ENCODE measurements around the gene CILP2. TPM values are rescaled to one million over a fixed set of nuclear protein-coding genes. Genes with fewer than 3 reads are reported as not detected.

Gene CILP2
- total RNA-seq, 3 donors from 2014 or later = 0.15 to 0.66 (median 0.16) TPM

GRCh38 chr19:19595171-19595701 lies 57.2 kb downstream of the CILP2 start:
- DNase-seq (ENCODE audit: low spot score in 2 of 2) = peak in 1 of 2 donors; percentile 31
- H3K27ac ChIP-seq = peak overlapping the region; percentile 34 to 74
- no peaks in the 10 kb centered on the region for H3K27me3 ChIP-seq
- no peak overlapping the region for H3K4me3 ChIP-seq
- no peaks in the 10 kb centered on the region for H3K9me3 ChIP-seq
- TF ChIP-seq CTCF (IDR thresholded peaks at IDR 0.05) = no peak
- peak in 1 of 3 donors; percentile 19 for TF ChIP-seq POLR2AphosphoS5 (IDR thresholded peaks at IDR 0.05)
- no peaks in the 10 kb centered on the region for H3K36me3 ChIP-seq
- H3K4me1 ChIP-seq = peaks cover 6 to 7% of the 10 kb centered on the region in 2 donors
- intact Hi-C loops (cut with DNase I; ENCODE audit: low total_unique reads) = loop anchor here (10.0 kb wide), 1 partner anchor 1010 kb away; no protein-coding TSS in a partner anchor

Other genes with a start within 250 kb of the CILP2 start
- gene SUGP1, start 217.8 kb upstream of the CILP2 start, total RNA-seq = 10 to 100 TPM; 23.8 to 31.6 (median 29.8) TPM
- gene MAU2, start 217.4 kb upstream of the CILP2 start, total RNA-seq = 10 to 100 TPM; 33.4 to 59.4 (median 53.1) TPM
- 10 to 100 TPM; 29.1 to 38.7 (median 33.6) TPM for gene GATAD2A, start 132.6 kb upstream of the CILP2 start, total RNA-seq
- 1 to 10 TPM in 2 of 3 donors, under 1 TPM in 1; 0.96 to 2.9 (median 2.3) TPM for gene TSSK6, start 22.7 kb upstream of the CILP2 start, total RNA-seq
- gene NDUFA13, start 22.0 kb upstream of the CILP2 start, total RNA-seq = 100 to 1,000 TPM in 1 of 3 donors, 10 to 100 TPM in 2; 97.3 to 134 (median 99.2) TPM
- gene YJEFN3, start 9.4 kb upstream of the CILP2 start, total RNA-seq = 1 to 10 TPM in 2 of 3 donors, under 1 TPM in 1; 0.88 to 2.0 (median 1.3) TPM
- gene PBX4, start 80.4 kb downstream of the CILP2 start, total RNA-seq = 1 to 10 TPM; 3.4 to 5.9 (median 5.6) TPM
- 10 to 100 TPM in 2 of 3 donors, 1 to 10 TPM in 1; 3.2 to 17.1 (median 16.4) TPM for gene LPAR2, start 90.0 kb downstream of the CILP2 start, total RNA-seq
- gene GMIP, start 105.4 kb downstream of the CILP2 start, total RNA-seq = 10 to 100 TPM in 1 of 3 donors, 1 to 10 TPM in 2; 7.9 to 10.4 (median 8.5) TPM
- 100 to 1,000 TPM; 155 to 222 (median 189) TPM for gene ATP13A1, start 125.4 kb downstream of the CILP2 start, total RNA-seq
- 10 to 100 TPM in 2 of 3 donors, 1 to 10 TPM in 1; 4.8 to 32.8 (median 16.7) TPM for gene ZNF101, start 130.6 kb downstream of the CILP2 start, total RNA-seq
- 10 to 100 TPM in 2 of 3 donors, 1 to 10 TPM in 1; 7.0 to 22.7 (median 14.7) TPM for gene ZNF14, start 194.8 kb downstream of the CILP2 start, total RNA-seq